GM12878 (cell line): ENCODE measurements around the gene CRACDL. TPM values are rescaled to one million over a fixed set of nuclear protein-coding genes. Genes with fewer than 3 reads are reported as not detected.

Experiments used
- ATAC-seq: fragments of 200-7000 bp; cut with Tn5 transposase; 3 replicates; pipeline ENCODE4 v1.9.1; 2020; ENCODE audit warnings: mild to moderate bottlenecking, moderate library complexity
- BruUV-seq: library from RNA; stranded (reverse); fragments of 400-500 nt; replicated peaks from 2 replicates; lab custom pipeline; 2021; lab: Mats Ljungman, UMichigan
- CTCF ChIA-PET: fragments of 300-600 bp; sonication (Branson Sonifier 250); formaldehyde crosslinking; extraction: SDS; loops from one replicate; lab custom pipeline; 2021; ENCODE audit warnings: inconsistent platforms; lab: Yijun Ruan, JAX
- POLR2A ChIA-PET: fragments of 350-600 bp; formaldehyde crosslinking; extraction: SDS; loops from one replicate; lab custom pipeline; 2021; ENCODE audit warnings: inconsistent platforms; lab: Charles Lee
- RAD21 ChIA-PET: fragments of 300-600 bp; sonication (Branson Sonifier 250); formaldehyde crosslinking; loops from one replicate; lab custom pipeline; 2023; ENCODE audit warnings: antibody characterized with exemption; ENCODE audit not compliant: unreplicated experiment; lab: Charles Lee
- SMC1A ChIA-PET: fragments of 300-600 bp; sonication (Branson Sonifier 250); formaldehyde crosslinking; loops from one replicate; lab custom pipeline; 2023; ENCODE audit not compliant: unreplicated experiment, uncharacterized antibody; lab: Charles Lee
- DNase-seq: peaks from one replicate; pipeline ENCODE4 v3.0.0-alpha.2; 2011; ENCODE audit warnings: low read depth, low spot score
- FAIRE-seq: peaks from 3 replicates; lab custom pipeline; 2011; peaks lifted over from hg19 to GRCh38; lab: Jason Lieb, UNC
- H2AFZ ChIP-seq: 2 replicates; pipeline ENCODE4 v1.6.0; 2011; ENCODE audit warnings: low read depth, low read length, control low read depth; ENCODE audit not compliant: control insufficient read depth
- H3K27ac ChIP-seq: 2 replicates; pipeline ENCODE4 v1.5.1; 2011; ENCODE audit warnings: control low read depth; ENCODE audit not compliant: control insufficient read depth, insufficient read depth
- H3K27me3 ChIP-seq, 2 experiments: replicated peaks in 1 of 2; 2 replicates each; pipeline versions ENCODE4 v1.6.0 to v1.6.1; 2011; ENCODE audit warnings: low read length in 1 of 2; ENCODE audit not compliant: control insufficient read depth in 2 of 2, insufficient read depth in 2 of 2
- H3K36me3 ChIP-seq, 2 experiments: 2 replicates each; pipeline ENCODE4 v1.5.1; 2011; ENCODE audit warnings: low read length in 1 of 2; ENCODE audit not compliant: control insufficient read depth in 2 of 2, insufficient read depth in 2 of 2
- H3K4me1 ChIP-seq: 2 replicates; pipeline ENCODE4 v1.6.1; 2011; ENCODE audit warnings: mild to moderate bottlenecking, low read length, moderate library complexity, mixed read lengths; ENCODE audit not compliant: control insufficient read depth, insufficient read depth
- H3K4me2 ChIP-seq: 2 replicates; pipeline ENCODE4 v1.6.0; 2011; ENCODE audit warnings: control low read depth; ENCODE audit not compliant: control insufficient read depth, insufficient read depth
- H3K4me3 ChIP-seq: fragments of 200-600 bp; sonication (generic); 2 replicates; pipeline ENCODE4 v1.5.1; 2016
- H3K79me2 ChIP-seq: 2 replicates; pipeline ENCODE4 v1.6.0; 2011; ENCODE audit warnings: low read length; ENCODE audit not compliant: control insufficient read depth, insufficient read depth
- H3K9ac ChIP-seq: 2 replicates; pipeline ENCODE4 v1.8.0; 2011; ENCODE audit warnings: low read length, control low read depth, mixed read lengths; ENCODE audit not compliant: control insufficient read depth, insufficient read depth
- H3K9me3 ChIP-seq: replicated peaks from 3 replicates; pipeline ENCODE4 v1.5.1; 2011; ENCODE audit warnings: mild to moderate bottlenecking, low read length; ENCODE audit not compliant: control insufficient read depth, insufficient read depth
- H4K20me1 ChIP-seq: 2 replicates; pipeline ENCODE4 v1.6.0; 2011; ENCODE audit not compliant: control insufficient read depth, insufficient read depth
- DPF2 ChIP-seq: fragments of 450-650 bp; IDR thresholded peaks from 2 replicates; pipeline ENCODE4 v1.6.1; 2017; ENCODE audit warnings: mild to moderate bottlenecking
- KAT2A ChIP-seq: conservative IDR thresholded peaks from 2 replicates; pipeline ENCODE4 v1.6.1; 2011; ENCODE audit warnings: low read depth, low read length; ENCODE audit not compliant: control insufficient read depth
- MEF2A ChIP-seq: IDR thresholded peaks from 2 replicates; pipeline ENCODE4 v1.6.1; 2011; ENCODE audit warnings: low read depth, mild to moderate bottlenecking, low read length, moderate library complexity; ENCODE audit not compliant: insufficient read depth
- MXI1 ChIP-seq: fragments of 150-350 bp; IDR thresholded peaks from 2 replicates; pipeline ENCODE4 v1.6.1; 2011; ENCODE audit warnings: low read depth, mild to moderate bottlenecking, inconsistent platforms, low read length, improper control_type of control experiment
- NR2F1 ChIP-seq: fragments of 450-650 bp; conservative IDR thresholded peaks from 2 replicates; pipeline ENCODE4 v1.6.1; 2017; ENCODE audit warnings: mild to moderate bottlenecking
- SMAD5 ChIP-seq: IDR thresholded peaks from 2 replicates; pipeline ENCODE4 v1.6.1; 2016; ENCODE audit warnings: antibody characterized with exemption, low read depth
- SMARCA5 ChIP-seq: fragments of 450-650 bp; IDR thresholded peaks from 2 replicates; pipeline ENCODE4 v1.6.1; 2017; ENCODE audit warnings: mild to moderate bottlenecking
- SUPT20H ChIP-seq: IDR thresholded peaks from 2 replicates; pipeline ENCODE4 v1.6.1; 2011; ENCODE audit warnings: low read depth, mild to moderate bottlenecking, low read length, moderate library complexity, borderline replicate concordance; ENCODE audit not compliant: control insufficient read depth
- ZNF24 ChIP-seq: fragments of 450-650 bp; IDR thresholded peaks from 2 replicates; pipeline ENCODE4 v1.6.1; 2017; ENCODE audit warnings: antibody characterized with exemption, mild to moderate bottlenecking
- WGBS: methylation state at CpG from one replicate; pipeline ENCODE4 v1.1.6; 2016; ENCODE audit warnings: low lambda C conversion rate; ENCODE audit not compliant: insufficient replicate concordance, insufficient coverage; ENCODE audit errors: missing lambda C conversion rate; 5-methylcytosine and 5-hydroxymethylcytosine counted together
- in situ Hi-C: fragments of 300-500 bp; cut with MboI; formaldehyde crosslinking; loops from 9 replicates; pipeline ENCODE4 v1.14.3; 2018; ENCODE audit warnings: mixed read lengths
- intact Hi-C: fragments of 100-400 bp; cut with micrococcal nuclease; formaldehyde crosslinking; loops from one replicate; pipeline ENCODE4 v1.14.2; 2022; ENCODE audit not compliant: unreplicated experiment
- polyA plus RNA-seq, 11 experiments: library from polyadenylated mRNA; depleted of rRNA in 4 of 11; unstranded in 6 of 11; stranded (reverse) in 5 of 11; fragments of >200 nt; fragmentation: Nextera tagmentation in 4 of 11; fragmentation: Illumina TruSeq in 1 of 11; extraction: Ambion mirVana in 4 of 11; extraction: Trizol in 1 of 11; gene quantifications; 1 replicate in 1 of 11; 2 replicates in 10 of 11; pipeline versions ENCODE4 v1.2.1 to v1.2.3, GENCODE V29; 2011 to 2016; ENCODE audit warnings: inconsistent platforms in 2 of 11, missing spikeins in 2 of 11, low read depth in 1 of 11
- total RNA-seq, 4 experiments: library from RNA; depleted of rRNA in 3 of 4; stranded (reverse); fragments of >200 nt in 3 of 4; fragmentation: Illumina TruSeq in 1 of 4; extraction: Trizol in 1 of 4; gene quantifications; 2 replicates each; pipeline versions ENCODE4 v1.2.1 to v1.2.3, GENCODE V29; 2013 to 2021
- TF ChIP-seq, protein P1 (sequence below): IDR thresholded peaks from 2 replicates; pipeline ENCODE4 v1.6.1; 2012; ENCODE audit warnings: low read length, inconsistent platforms

The CRACDL gene
- total and polyA plus RNA-seq, 10 of the 15 experiments (the other 5 are each of a cell fraction or from before 2014, with no cell fraction given) = 0.03 to 0.72 (median 0.14) TPM

DNA sequence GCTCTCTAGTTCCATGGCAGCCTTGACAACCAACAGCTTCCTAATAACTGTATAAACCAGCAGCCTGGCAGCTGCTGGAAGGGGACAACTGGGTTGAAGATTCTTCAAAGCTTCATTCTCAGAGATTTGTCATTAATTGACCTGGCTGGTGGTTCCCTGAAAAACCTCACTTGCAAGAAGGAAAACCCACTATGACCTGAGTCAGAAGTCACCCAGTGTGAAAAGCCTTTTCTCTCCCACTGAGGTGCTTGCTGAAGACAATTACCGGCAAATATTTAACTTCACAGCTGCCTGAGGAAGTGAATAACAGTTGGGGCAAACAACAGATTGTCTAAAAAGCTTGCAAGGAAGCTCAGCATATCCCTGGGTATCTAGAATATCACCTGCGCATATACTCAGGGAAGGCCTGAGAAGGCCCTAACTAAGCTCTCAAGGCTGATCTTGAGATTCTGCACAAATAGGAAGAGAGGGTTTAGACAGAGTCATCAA lies 49.9 kb downstream of the CRACDL start:
- intact Hi-C loops (no loop called here), in situ Hi-C loops (no loop called here)
- Histone ChIP-seq H3K4me2 (no peak overlapping the region), H3K27me3 (no peaks in the 10 kb centered on the region; a peak in 1 of 4 replicates), H4K20me1 (no peaks in the 10 kb centered on the region), H3K4me3 (no peak overlapping the region), H3K9ac (no peak overlapping the region), H2AFZ (no peak overlapping the region), H3K79me2 (no peaks in the 10 kb centered on the region), H3K36me3 (no peaks in the 10 kb centered on the region), H3K27ac (no peak overlapping the region), H3K4me1 (no peaks in the 10 kb centered on the region), H3K9me3 (peaks cover 2% of the 10 kb centered on the region; the same call in 1 of the 3 replicates)
- ChIA-PET RAD21 (no interaction called here), SMC1A (interaction anchor here (1.0 to 1.4 kb wide), 2 partner anchors 8 to 180 kb away, joined by 3 to 4 read pairs; no protein-coding TSS in a partner anchor), POLR2A (no interaction called here), CTCF (interaction anchor here (1.7 kb wide), 1 partner anchor 237 kb away, joined by 3 read pairs; no protein-coding TSS in a partner anchor)
- no TSS peak for BruUV-seq
- TF ChIP-seq SMAD5 (no peak), SMARCA5 (no peak), DPF2 (no peak), KAT2A (no peak), NR2F1 (no peak), MEF2A (no peak), ZNF24 (no peak), MXI1 (no peak), SUPT20H (no peak)
- TF ChIP-seq, protein P1, sequence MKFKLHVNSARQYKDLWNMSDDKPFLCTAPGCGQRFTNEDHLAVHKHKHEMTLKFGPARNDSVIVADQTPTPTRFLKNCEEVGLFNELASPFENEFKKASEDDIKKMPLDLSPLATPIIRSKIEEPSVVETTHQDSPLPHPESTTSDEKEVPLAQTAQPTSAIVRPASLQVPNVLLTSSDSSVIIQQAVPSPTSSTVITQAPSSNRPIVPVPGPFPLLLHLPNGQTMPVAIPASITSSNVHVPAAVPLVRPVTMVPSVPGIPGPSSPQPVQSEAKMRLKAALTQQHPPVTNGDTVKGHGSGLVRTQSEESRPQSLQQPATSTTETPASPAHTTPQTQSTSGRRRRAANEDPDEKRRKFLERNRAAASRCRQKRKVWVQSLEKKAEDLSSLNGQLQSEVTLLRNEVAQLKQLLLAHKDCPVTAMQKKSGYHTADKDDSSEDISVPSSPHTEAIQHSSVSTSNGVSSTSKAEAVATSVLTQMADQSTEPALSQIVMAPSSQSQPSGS = no peak
- FAIRE-seq (no peak), DNase-seq (no peak), ATAC-seq (no peak)
- WGBS = 57% methylated on average over 2 of the region's 2 CpGs
